ENCODE measurements around the gene DIP2C. TPM values are rescaled to one million over a fixed set of nuclear protein-coding genes. Genes with fewer than 3 reads are reported as not detected.
A peak's percentile ranks its signal among the peaks of the same experiment; 100 is the strongest.

The DIP2C gene
- total RNA-seq, 2 experiments from 2014 or later: 2.0 to 2.3 TPM

DNA sequence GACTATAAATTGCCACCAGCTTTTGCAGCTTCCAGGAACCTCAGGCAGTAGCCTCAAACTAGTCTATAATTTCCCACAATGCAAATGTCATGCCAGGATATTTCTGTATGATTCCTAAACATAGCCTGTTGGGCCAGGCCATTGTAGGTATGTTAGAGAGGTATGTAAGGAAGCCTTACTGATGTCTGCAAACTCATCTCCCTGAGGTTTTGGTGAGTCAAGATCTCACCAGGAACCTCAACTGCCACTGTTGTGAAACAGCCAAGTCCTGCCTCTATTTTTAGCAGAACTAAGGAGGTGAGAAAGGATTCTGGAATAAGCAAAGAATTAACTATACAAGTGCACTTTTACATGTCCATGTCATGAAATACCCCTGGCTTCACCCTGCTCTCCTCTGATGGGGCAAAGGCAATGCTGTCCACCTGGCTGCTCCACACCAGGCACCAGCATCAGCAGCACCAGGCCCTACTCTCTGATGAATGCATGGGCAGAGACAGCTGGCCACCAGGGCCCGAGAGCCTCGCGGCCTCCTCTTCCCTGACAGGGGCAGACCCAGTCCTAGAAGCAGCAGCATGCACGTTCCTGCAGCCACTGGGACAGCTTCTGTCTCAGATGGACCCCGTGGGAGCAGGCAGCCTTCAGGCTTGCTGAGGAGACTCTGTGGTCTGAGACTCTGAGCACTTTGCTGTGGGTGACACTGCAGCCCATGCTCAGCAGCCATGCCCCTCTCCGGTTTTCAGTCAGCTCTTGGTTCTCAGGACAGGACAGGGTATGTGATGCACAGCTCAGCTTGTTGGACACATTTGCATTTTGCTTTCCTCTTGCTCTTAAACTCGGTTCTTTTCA is 407.0 kb downstream of the DIP2C start:
- DNase-seq: no peak
- Mint-ChIP-seq H3K27ac (no peak overlapping the region), H3K9me3 (no peaks in the 10 kb centered on the region), H3K36me3 (ENCODE audit: low read depth) (no peaks in the 10 kb centered on the region), H3K4me1 (peaks cover 18% of the 10 kb centered on the region), H3K4me3 (no peak overlapping the region), H3K27me3 (no peaks in the 10 kb centered on the region)
- ChIA-PET POLR2A (no interaction called here), CTCF (no interaction called here)

DNA sequence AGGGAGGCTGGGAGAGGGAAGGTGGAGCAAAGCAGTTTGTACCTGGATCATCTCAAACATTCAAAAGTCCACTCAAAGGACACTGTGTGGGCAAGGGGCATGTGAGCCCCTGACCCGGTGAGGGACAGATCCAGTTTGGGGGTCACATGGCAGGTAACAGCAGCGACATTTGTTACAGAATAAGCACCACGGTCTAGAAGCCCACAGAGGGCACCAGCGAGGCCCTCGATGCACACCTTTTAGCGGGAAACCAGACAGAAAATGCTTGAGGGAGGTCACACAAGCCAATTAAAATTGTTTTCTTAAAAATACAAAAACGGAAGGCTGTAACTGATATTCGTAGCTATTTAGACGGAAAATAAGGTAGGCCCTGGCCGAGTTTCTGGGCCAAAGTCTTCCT is 409.8 kb downstream of the DIP2C start:
- DNase-seq: no peak
- ChIA-PET CTCF (no interaction called here), POLR2A (no interaction called here)
- H3K36me3 Mint-ChIP-seq (ENCODE audit: low read depth): no peaks in the 10 kb centered on the region
- H3K4me3 Mint-ChIP-seq: no peak overlapping the region
- no peaks in the 10 kb centered on the region for H3K9me3 Mint-ChIP-seq
- peaks cover 18% of the 10 kb centered on the region for H3K4me1 Mint-ChIP-seq
- no peaks in the 10 kb centered on the region for H3K27me3 Mint-ChIP-seq
- H3K27ac Mint-ChIP-seq: no peak overlapping the region

DNA sequence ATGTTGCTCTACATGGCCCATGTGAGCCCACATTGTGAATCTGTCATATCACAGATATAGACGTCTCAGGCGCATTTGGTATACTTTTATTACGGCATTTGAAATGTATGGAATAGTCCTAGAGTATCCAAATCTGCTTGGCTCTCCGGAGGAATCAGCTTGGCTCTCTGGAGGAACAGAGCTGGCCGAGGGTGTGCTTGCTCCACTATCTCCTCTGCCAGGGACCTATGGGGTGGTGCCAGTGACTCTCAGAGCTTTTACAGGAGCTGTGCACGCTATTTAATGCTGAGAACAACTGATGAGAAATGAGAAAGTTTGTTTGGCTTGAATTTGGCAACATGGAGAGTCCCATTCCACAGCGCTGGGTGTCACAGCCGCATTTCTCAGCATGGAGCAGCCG is 410.2 kb downstream of the DIP2C start:
- H3K36me3 Mint-ChIP-seq (ENCODE audit: low read depth): no peaks in the 10 kb centered on the region
- DNase-seq: no peak
- H3K27me3 Mint-ChIP-seq: no peaks in the 10 kb centered on the region
- no peak overlapping the region for H3K4me3 Mint-ChIP-seq
- H3K4me1 Mint-ChIP-seq: peaks cover 14% of the 10 kb centered on the region
- ChIA-PET POLR2A (no interaction called here), CTCF (no interaction called here)
- H3K9me3 Mint-ChIP-seq: no peaks in the 10 kb centered on the region
- H3K27ac Mint-ChIP-seq: no peak overlapping the region

DNA sequence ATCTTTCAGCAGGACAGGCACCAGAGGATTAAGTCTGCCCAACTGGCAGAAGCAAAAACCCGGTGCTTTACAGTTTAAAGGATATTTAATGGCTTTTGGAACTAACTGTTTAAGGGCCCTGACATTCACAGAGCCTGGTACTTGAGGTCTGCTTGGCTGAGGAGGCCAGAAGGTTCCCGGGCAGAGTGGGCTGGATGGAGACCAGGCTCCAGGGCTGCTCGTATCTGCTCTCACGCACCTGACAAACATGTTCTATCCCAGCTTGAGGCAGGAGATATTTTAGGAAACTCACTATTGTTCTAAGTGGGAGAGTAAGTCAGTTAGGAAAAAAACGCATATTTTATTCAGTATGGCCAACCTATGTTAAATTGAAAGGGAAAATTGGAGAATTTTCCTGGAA is 410.8 kb downstream of the DIP2C start:
- Mint-ChIP-seq H3K27ac (no peak overlapping the region), H3K36me3 (ENCODE audit: low read depth) (no peaks in the 10 kb centered on the region), H3K4me1 (peaks cover 8% of the 10 kb centered on the region), H3K4me3 (no peak overlapping the region), H3K27me3 (no peaks in the 10 kb centered on the region), H3K9me3 (no peaks in the 10 kb centered on the region)
- no peak for DNase-seq
- ChIA-PET POLR2A (no interaction called here), CTCF (no interaction called here)

DNA sequence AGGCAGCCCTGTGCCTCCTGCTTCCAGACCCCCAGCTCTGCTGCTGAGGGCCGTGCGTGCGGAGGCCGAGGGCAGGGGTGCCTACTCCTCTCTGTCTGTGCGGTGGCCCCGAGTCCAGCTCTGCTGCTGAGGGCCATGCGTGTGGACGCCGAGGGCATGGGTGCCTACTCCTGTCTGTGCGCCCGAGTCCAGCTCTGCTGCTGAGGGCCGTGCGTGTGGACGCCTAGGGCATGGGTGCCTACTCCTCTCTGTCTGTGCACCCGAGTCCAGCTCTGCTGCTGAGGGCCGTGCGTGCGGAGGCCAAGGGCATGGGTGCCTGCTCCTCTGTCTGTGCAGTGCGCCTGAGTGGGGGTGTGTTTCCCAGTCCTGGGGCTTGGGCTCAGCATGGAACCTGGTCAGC is 411.5 kb downstream of the DIP2C start:
- no peak for DNase-seq
- POLR2A ChIA-PET: no interaction called here

DNA sequence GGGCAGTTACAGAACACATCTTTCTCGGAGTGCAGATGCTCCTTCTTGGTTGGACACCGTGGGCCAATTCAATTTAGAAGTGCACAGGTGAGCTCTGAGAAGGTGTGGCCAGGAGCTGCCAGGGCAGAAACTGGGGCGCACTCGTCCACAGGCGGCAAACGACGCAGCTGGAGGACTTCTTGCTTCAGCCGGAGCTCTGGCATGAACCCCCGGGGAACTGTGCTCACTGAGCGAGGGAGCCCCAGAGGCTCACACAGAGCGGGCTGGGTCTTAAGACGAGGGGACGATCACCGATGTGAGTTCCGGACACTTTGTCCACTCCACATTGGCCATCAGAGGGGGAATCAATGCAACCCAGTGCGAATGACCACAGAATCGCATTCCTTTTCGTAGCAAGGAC is 413.8 kb downstream of the DIP2C start:
- Mint-ChIP-seq H3K4me1 (no peaks in the 10 kb centered on the region), H3K4me3 (no peak overlapping the region), H3K9me3 (no peaks in the 10 kb centered on the region), H3K36me3 (ENCODE audit: low read depth) (no peaks in the 10 kb centered on the region), H3K27ac (no peak overlapping the region), H3K27me3 (no peaks in the 10 kb centered on the region)
- CTCF ChIA-PET: no interaction called here
- no peak for DNase-seq
- POLR2A ChIA-PET: no interaction called here

More for the DNA sequence above, 411.5 kb downstream of the DIP2C start:
- CTCF ChIA-PET: no interaction called here
- Mint-ChIP-seq H3K36me3 (ENCODE audit: low read depth) (no peaks in the 10 kb centered on the region), H3K4me3 (no peak overlapping the region), H3K27ac (peak overlapping the region; percentile 7), H3K27me3 (no peaks in the 10 kb centered on the region), H3K4me1 (peaks cover under 1% of the 10 kb centered on the region), H3K9me3 (no peaks in the 10 kb centered on the region)

DNA sequence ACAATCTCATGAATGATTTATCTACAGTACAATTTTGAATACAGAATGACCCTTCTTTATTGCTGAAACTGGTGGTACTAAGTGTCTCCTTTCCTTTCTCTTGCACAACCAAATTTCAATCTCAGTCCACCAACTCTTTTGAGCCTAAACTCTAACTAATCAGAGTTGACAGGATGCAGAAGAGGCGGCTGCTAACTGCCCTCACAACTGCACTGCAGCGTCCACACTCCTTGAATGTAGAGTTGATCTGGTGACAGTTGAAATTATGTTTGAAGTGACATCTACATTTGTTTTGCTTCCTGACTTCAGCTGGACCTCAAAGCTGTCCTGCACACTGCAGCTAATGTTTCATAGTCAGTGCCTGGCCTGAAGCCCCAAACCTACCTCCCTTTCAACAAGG is 414.6 kb downstream of the DIP2C start:
- Mint-ChIP-seq H3K36me3 (ENCODE audit: low read depth) (no peaks in the 10 kb centered on the region), H3K4me1 (no peaks in the 10 kb centered on the region), H3K9me3 (no peaks in the 10 kb centered on the region), H3K27ac (no peak overlapping the region), H3K27me3 (no peaks in the 10 kb centered on the region), H3K4me3 (no peak overlapping the region)
- ChIA-PET POLR2A (no interaction called here), CTCF (no interaction called here)
- no peak for DNase-seq

DNA sequence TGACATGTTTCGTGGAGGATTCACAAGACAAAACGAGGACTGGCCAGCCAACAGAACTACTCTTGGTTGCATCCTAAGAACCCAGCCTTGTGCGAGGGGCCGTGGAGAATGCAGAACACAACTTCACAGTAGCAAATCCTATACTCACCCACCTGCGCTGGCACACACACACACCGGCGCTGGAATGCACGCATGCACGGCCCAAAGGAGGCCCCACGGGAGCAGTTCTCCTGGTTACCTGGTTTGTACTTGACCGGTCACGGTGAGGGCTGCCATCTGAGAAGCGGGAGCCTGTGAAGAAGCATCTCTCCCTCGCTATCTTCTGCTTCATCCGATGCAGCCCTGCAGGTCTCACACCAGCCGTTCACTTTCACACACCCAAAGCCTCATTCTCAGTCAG is 416.4 kb downstream of the DIP2C start:
- H3K36me3 Mint-ChIP-seq (ENCODE audit: low read depth): no peaks in the 10 kb centered on the region
- H3K27ac Mint-ChIP-seq: no peak overlapping the region
- H3K27me3 Mint-ChIP-seq: no peaks in the 10 kb centered on the region
- H3K4me1 Mint-ChIP-seq: no peaks in the 10 kb centered on the region
- no peaks in the 10 kb centered on the region for H3K9me3 Mint-ChIP-seq
- H3K4me3 Mint-ChIP-seq: no peak overlapping the region
- CTCF ChIA-PET: no interaction called here
- DNase-seq: no peak
- POLR2A ChIA-PET: no interaction called here

DNA sequence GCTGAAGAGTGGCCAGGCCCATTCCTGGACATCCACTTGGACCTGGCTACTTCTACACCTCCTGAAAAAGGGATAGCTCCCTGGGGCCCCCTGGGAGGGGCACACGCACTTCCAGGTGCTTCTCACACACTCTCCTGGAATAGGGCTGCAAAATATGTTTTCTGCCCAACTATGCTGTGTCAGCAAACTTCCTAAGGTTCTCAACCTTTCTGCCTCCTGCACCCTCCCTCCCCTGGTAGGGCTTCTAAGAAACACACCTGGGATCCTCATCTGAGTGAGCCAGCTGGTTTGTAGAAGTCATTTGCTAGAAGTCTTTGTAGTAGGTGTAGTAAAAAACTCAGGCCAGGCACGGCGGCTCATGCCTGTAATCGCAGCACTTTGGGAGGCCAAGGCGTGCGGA is 417.7 kb downstream of the DIP2C start:
- no peaks in the 10 kb centered on the region for H3K4me1 Mint-ChIP-seq
- ChIA-PET CTCF (no interaction called here), POLR2A (no interaction called here)
- no peak overlapping the region for H3K4me3 Mint-ChIP-seq
- H3K27me3 Mint-ChIP-seq: peaks cover 3% of the 10 kb centered on the region
- no peaks in the 10 kb centered on the region for H3K36me3 Mint-ChIP-seq (ENCODE audit: low read depth)
- no peaks in the 10 kb centered on the region for H3K9me3 Mint-ChIP-seq
- H3K27ac Mint-ChIP-seq: no peak overlapping the region
- no peak for DNase-seq

DNA sequence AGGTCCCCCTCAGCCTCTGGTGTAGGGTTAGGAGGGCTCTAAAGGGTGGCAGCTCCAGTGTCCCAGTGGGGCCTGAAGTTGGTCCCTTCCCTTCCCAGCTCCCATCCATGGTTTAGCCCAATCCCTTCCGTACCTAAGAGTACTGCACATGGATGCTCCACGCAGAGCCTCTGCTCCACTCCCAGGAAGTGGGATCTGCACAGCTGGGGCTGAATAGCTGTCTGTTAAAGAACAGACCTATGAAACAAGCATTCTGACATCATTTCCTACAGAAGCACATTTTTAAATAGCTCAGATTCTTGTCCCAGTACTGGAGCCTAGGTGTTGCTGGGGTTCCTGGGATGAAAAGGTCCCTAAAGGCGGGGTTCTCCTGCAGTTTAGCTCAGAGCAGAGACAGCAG is 418.3 kb downstream of the DIP2C start:
- Mint-ChIP-seq H3K4me1 (no peaks in the 10 kb centered on the region), H3K36me3 (ENCODE audit: low read depth) (no peaks in the 10 kb centered on the region), H3K27ac (no peak overlapping the region), H3K27me3 (peaks cover 3% of the 10 kb centered on the region), H3K4me3 (no peak overlapping the region), H3K9me3 (no peaks in the 10 kb centered on the region)
- ChIA-PET POLR2A (no interaction called here), CTCF (interaction anchor here (1.7 kb wide), 1 partner anchor 47 kb away, joined by 3 read pairs; no protein-coding TSS in a partner anchor)
- no peak for DNase-seq

DNA sequence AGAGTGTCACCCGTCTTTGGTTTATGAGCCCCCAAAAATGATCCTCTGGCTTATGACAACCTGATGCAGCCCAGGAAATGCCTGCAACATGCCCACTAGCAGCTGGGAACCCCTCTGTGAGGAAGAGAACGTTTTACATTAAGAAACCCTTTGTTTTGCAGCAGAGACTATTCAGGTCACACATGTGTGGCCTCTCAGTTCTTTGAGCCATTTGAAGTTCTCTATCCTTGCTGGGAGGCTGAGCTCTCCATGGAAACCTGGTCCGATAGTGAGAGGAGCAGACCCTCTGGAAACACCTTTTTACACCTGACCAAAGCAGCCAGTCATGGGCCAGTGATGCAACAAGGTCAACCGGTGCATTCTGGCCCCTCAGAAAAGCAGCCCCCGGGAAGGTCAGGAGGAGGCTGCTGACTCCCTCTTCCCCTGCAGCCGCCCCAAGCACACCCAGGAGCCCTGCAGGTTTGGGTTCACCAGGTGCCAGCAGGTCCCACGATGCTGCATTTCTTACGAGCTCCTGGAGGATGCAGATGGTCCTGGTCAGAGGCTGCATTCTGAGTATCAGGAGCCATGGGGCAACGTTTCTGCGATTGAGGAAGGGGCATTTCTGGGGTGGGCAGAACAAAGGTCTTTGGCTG is 419.9 kb downstream of the DIP2C start:
- POLR2A ChIA-PET: no interaction called here
- no peak for DNase-seq
- no peak overlapping the region for H3K27ac Mint-ChIP-seq
- no peaks in the 10 kb centered on the region for H3K9me3 Mint-ChIP-seq
- H3K36me3 Mint-ChIP-seq (ENCODE audit: low read depth): no peaks in the 10 kb centered on the region
- no peak overlapping the region for H3K4me3 Mint-ChIP-seq
- peaks cover 3% of the 10 kb centered on the region for H3K27me3 Mint-ChIP-seq
- CTCF ChIA-PET: interaction anchor here (0.7 to 1.7 kb wide), 2 partner anchors 49 to 621 kb away, joined by 3 read pairs; no protein-coding TSS in a partner anchor
- no peaks in the 10 kb centered on the region for H3K4me1 Mint-ChIP-seq

DNA sequence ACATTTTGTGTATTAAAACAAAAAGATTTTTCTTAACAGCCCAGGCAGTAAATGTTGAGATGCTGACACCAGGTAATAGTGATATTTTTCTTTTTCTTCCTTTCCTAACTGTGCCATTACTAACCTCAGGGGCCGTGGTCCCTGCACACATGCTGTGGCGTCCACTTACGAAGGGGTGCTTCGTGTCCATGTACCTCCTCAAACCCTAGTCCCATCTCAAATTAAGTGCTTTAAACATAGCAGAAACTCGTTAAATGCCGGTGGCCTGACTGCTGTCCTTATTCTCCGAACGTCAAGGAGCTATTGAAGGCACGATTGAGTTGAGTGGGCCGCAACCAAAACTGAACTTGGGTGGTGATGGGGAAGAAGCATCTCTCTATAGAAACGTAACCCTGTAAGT is 421.8 kb downstream of the DIP2C start:
- Mint-ChIP-seq H3K4me1 (no peaks in the 10 kb centered on the region), H3K9me3 (no peaks in the 10 kb centered on the region), H3K36me3 (ENCODE audit: low read depth) (no peaks in the 10 kb centered on the region), H3K4me3 (no peak overlapping the region), H3K27me3 (peaks cover 3% of the 10 kb centered on the region), H3K27ac (no peak overlapping the region)
- POLR2A ChIA-PET: no interaction called here
- CTCF ChIA-PET: no interaction called here
- DNase-seq: no peak

DNA sequence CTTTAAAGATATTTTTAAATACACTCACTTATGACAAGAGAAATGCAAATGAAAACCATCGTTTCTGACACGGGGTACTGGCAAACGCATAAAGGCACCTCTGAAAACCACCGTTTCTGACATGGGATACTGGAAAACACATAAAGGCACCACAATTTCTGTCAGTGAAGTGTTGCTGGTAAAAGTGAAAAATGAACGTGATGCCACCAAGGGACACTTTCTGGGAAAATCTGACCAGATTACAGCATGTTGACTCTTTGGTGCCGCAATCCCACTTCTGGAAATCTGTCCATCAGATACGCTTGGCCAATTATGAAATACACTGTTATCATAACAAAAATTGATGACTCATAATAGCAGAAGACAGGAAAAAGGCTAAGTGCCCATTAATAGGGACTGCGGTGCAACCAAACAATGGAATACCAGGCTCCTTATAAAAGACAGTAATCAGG is 422.5 kb downstream of the DIP2C start:
- POLR2A ChIA-PET: no interaction called here
- CTCF ChIA-PET: no interaction called here
- Mint-ChIP-seq H3K27me3 (peaks cover 3% of the 10 kb centered on the region), H3K9me3 (no peaks in the 10 kb centered on the region), H3K36me3 (ENCODE audit: low read depth) (no peaks in the 10 kb centered on the region), H3K4me3 (no peak overlapping the region), H3K27ac (no peak overlapping the region), H3K4me1 (no peaks in the 10 kb centered on the region)
- no peak for DNase-seq

Data from activated CD4-positive, alpha-beta T cell treated with anti-CD3 and anti-CD28 coated beads, Interleukin-2, amount 10 ng/mL, durations not matched to agents 7 days and 5 days (primary cell).